H1 (cell line): ENCODE data around the gene PLSCR1. TPM values are rescaled to one million over a fixed set of nuclear protein-coding genes. Genes with fewer than 3 reads are reported as not detected.

ENCODE experiments used
- CTCF ChIA-PET: fragments of 300-600 bp; sonication (Branson Sonifier 250); formaldehyde crosslinking; loops from one replicate; lab custom pipeline; 2021; ENCODE audit not compliant: partially characterized antibody; lab: Charles Lee
- POLR2A ChIA-PET: fragments of 300-600 bp; sonication (Branson Sonifier 250); formaldehyde crosslinking; loops from one replicate; lab custom pipeline; 2021; ENCODE audit warnings: inconsistent platforms; ENCODE audit not compliant: partially characterized antibody; lab: Charles Lee
- DNase-seq, 2 experiments: peaks; one replicate each; pipeline versions ENCODE4 v3.0.0 to v3.0.0-alpha.2; 2010 to 2022; ENCODE audit warnings: low spot score in 2 of 2, low read depth in 1 of 2, mixed read lengths in 1 of 2
- FAIRE-seq: peaks from 2 replicates; lab custom pipeline; 2011; peaks lifted over from hg19 to GRCh38; lab: Jason Lieb, UNC
- H2AFZ ChIP-seq: 2 replicates; pipeline ENCODE4 v1.8.1; 2012; ENCODE audit warnings: low read length, inconsistent platforms
- H2AK5ac ChIP-seq: 2 replicates; pipeline ENCODE4 v1.6.1; 2013; ENCODE audit warnings: low read depth, low read length
- H2BK120ac ChIP-seq: replicated peaks from 2 replicates; pipeline ENCODE3; 2013; ENCODE audit warnings: low read depth, low read length, inconsistent platforms
- H2BK12ac ChIP-seq: 2 replicates; pipeline ENCODE4 v1.6.1; 2013; ENCODE audit warnings: low read depth, low read length
- H2BK15ac ChIP-seq: 2 replicates; pipeline ENCODE4 v1.6.1; 2013; ENCODE audit warnings: low read length
- H2BK20ac ChIP-seq: 2 replicates; pipeline ENCODE4 v1.6.1; 2013; ENCODE audit warnings: low read length
- H2BK5ac ChIP-seq: 2 replicates; pipeline ENCODE4 v1.6.1; 2013; ENCODE audit warnings: low read depth, low read length
- H3K14ac ChIP-seq: 2 replicates; pipeline ENCODE4 v1.6.1; 2013; ENCODE audit warnings: inconsistent platforms; ENCODE audit not compliant: insufficient read length
- H3K18ac ChIP-seq: 2 replicates; pipeline ENCODE4 v1.6.1; 2013; ENCODE audit warnings: low read length; ENCODE audit errors: extremely low read depth
- H3K23ac ChIP-seq: 2 replicates; pipeline ENCODE4 v1.6.1; 2013; ENCODE audit warnings: inconsistent platforms; ENCODE audit not compliant: insufficient read length
- H3K23me2 ChIP-seq: 2 replicates; pipeline ENCODE4 v1.6.1; 2013; ENCODE audit warnings: low read depth, low read length
- H3K27ac ChIP-seq: 2 replicates; pipeline ENCODE4 v1.6.1; 2011; ENCODE audit warnings: low read depth, low read length, inconsistent platforms
- H3K27me3 ChIP-seq, 4 experiments: replicated peaks in 1 of 4; 1 replicate in 1 of 4; 2 replicates in 3 of 4; pipeline versions ENCODE4 v1.6.1 to v1.8.1; 2011 to 2013; ENCODE audit warnings: low read length in 3 of 4, mild to moderate bottlenecking in 3 of 4, inconsistent platforms in 2 of 4, mixed read lengths in 2 of 4, moderate library complexity in 1 of 4; ENCODE audit not compliant: control insufficient read depth in 3 of 4, insufficient read depth in 3 of 4; ENCODE audit errors: extremely low read depth in 1 of 4
- H3K36me3 ChIP-seq, 4 experiments: 2 replicates each; pipeline versions ENCODE4 v1.6.1 to v1.8.1; 2011 to 2013; ENCODE audit warnings: mild to moderate bottlenecking in 4 of 4, low read length in 3 of 4, moderate library complexity in 2 of 4, control low read depth in 1 of 4, inconsistent platforms in 1 of 4; ENCODE audit not compliant: insufficient read depth in 4 of 4, control insufficient read depth in 2 of 4
- H3K4ac ChIP-seq: replicated peaks from 2 replicates; pipeline ENCODE3; 2013; ENCODE audit warnings: low read length, low read depth, mixed read lengths, inconsistent platforms; ENCODE audit not compliant: insufficient read length
- H3K4me1 ChIP-seq, 4 experiments: replicated peaks in 1 of 4; 1 replicate in 1 of 4; 2 replicates in 3 of 4; pipeline versions ENCODE4 v1.6.1 to v1.8.1; 2011 to 2013; ENCODE audit warnings: low read length in 3 of 4, inconsistent platforms in 2 of 4, mixed read lengths in 1 of 4; ENCODE audit not compliant: insufficient read depth in 4 of 4, control insufficient read depth in 3 of 4
- H3K4me2 ChIP-seq, 2 experiments: 2 replicates each; pipeline versions ENCODE4 v1.6.1 to v1.8.1; 2011 to 2013; ENCODE audit warnings: low read depth in 2 of 2, low read length in 2 of 2, control low read depth in 1 of 2, inconsistent platforms in 1 of 2, mild to moderate bottlenecking in 1 of 2; ENCODE audit not compliant: insufficient read depth in 1 of 2
- H3K4me3 ChIP-seq, 4 experiments: fragments of 200-600, 300-600 bp in 1 of 4; sonication (generic), shearing (Covaris generic), sonication (Bioruptor Twin) in 1 of 4; 2 replicates each; pipeline versions ENCODE4 v1.5.1 to v1.8.1; 2011 to 2016; ENCODE audit warnings: low read length in 4 of 4, low read depth in 3 of 4, control low read depth in 2 of 4, inconsistent platforms in 2 of 4, mild to moderate bottlenecking in 2 of 4, mixed read lengths in 1 of 4, moderate library complexity in 1 of 4; ENCODE audit not compliant: insufficient read depth in 2 of 4; ENCODE audit errors: extremely low read depth in 1 of 4
- H3K56ac ChIP-seq: replicated peaks from 2 replicates; pipeline ENCODE3; 2013; ENCODE audit warnings: low read depth, mild to moderate bottlenecking, mixed read lengths, low read length, inconsistent platforms; ENCODE audit not compliant: insufficient read length
- H3K79me1 ChIP-seq: 2 replicates; pipeline ENCODE4 v1.6.1; 2013; ENCODE audit warnings: low read depth, low read length, control low read depth
- H3K79me2 ChIP-seq, 2 experiments: 2 replicates each; pipeline versions ENCODE4 v1.6.1 to v1.8.1; 2012 to 2013; ENCODE audit warnings: low read length in 2 of 2, mild to moderate bottlenecking in 2 of 2, inconsistent platforms in 1 of 2; ENCODE audit not compliant: insufficient read depth in 2 of 2, control insufficient read depth in 1 of 2
- H3K9ac ChIP-seq, 4 experiments: replicated peaks in 1 of 4; 1 replicate in 1 of 4; 2 replicates in 3 of 4; pipeline versions ENCODE4 v1.6.1 to v1.8.1; 2011 to 2013; ENCODE audit warnings: low read depth in 3 of 4, low read length in 3 of 4, control low read depth in 2 of 4, mild to moderate bottlenecking in 2 of 4, moderate library complexity in 2 of 4, inconsistent platforms in 1 of 4; ENCODE audit errors: extremely low read depth in 1 of 4
- H3K9me3 ChIP-seq, 2 experiments: 2 replicates each; pipeline versions ENCODE4 v1.6.1 to v1.8.1; 2012 to 2013; ENCODE audit warnings: mild to moderate bottlenecking in 2 of 2, moderate library complexity in 2 of 2, control low read depth in 1 of 2, inconsistent platforms in 1 of 2, low read depth in 1 of 2, low read length in 1 of 2, mixed read lengths in 1 of 2; ENCODE audit not compliant: insufficient read depth in 2 of 2
- H4K20me1 ChIP-seq, 2 experiments: replicated peaks in 1 of 2; 2 replicates each; pipeline versions ENCODE3 to v1.8.1; 2011 to 2013; ENCODE audit warnings: inconsistent platforms in 2 of 2, low read length in 2 of 2, mild to moderate bottlenecking in 1 of 2; ENCODE audit not compliant: insufficient read depth in 2 of 2, control insufficient read depth in 1 of 2
- H4K5ac ChIP-seq: 2 replicates; pipeline ENCODE4 v1.6.1; 2013; ENCODE audit warnings: low read length, low read depth, mixed read lengths, inconsistent platforms; ENCODE audit not compliant: insufficient read length
- H4K8ac ChIP-seq: 2 replicates; pipeline ENCODE4 v1.8.0; 2013; ENCODE audit warnings: mild to moderate bottlenecking, moderate library complexity, low read length, inconsistent platforms; ENCODE audit not compliant: insufficient read depth; ENCODE audit errors: extremely low read depth
- H4K91ac ChIP-seq: replicated peaks from 2 replicates; pipeline ENCODE3; 2013; ENCODE audit warnings: low read length, mixed read lengths, inconsistent platforms; ENCODE audit not compliant: insufficient read length
- ASH2L ChIP-seq: fragments of 200-600, 300-600 bp; sonication (generic); IDR thresholded peaks from one replicate; pipeline ENCODE4 v1.7.1; 2017; ENCODE audit warnings: low read length
- BRCA1 ChIP-seq: IDR thresholded peaks from 2 replicates; pipeline ENCODE4 v1.6.1; 2012; ENCODE audit warnings: low read depth, low read length, improper control_type of control experiment
- CTBP2 ChIP-seq: IDR thresholded peaks from 2 replicates; pipeline ENCODE4 v1.7.0; 2011; ENCODE audit warnings: borderline replicate concordance, mild to moderate bottlenecking, moderate library complexity, mixed read lengths, low read length; ENCODE audit not compliant: insufficient read depth, insufficient read length
- EP300 ChIP-seq, 2 experiments: IDR thresholded peaks; 1 replicate in 1 of 2; 2 replicates in 1 of 2; pipeline ENCODE4 v1.6.1; 2011 to 2012; ENCODE audit warnings: low read depth in 2 of 2, low read length in 2 of 2, mild to moderate bottlenecking in 2 of 2, borderline replicate concordance in 1 of 2, inconsistent platforms in 1 of 2, moderate library complexity in 1 of 2
- EZH2 ChIP-seq: fragments of 200-600 bp; sonication (generic); IDR thresholded peaks from 2 replicates; pipeline ENCODE4 v1.7.1; 2012; ENCODE audit warnings: low read depth, mild to moderate bottlenecking, moderate library complexity, low read length, inconsistent platforms; ENCODE audit not compliant: severe bottlenecking
- GABPA ChIP-seq: IDR thresholded peaks from 2 replicates; pipeline ENCODE4 v1.6.1; 2011; ENCODE audit warnings: mild to moderate bottlenecking, low read length, moderate library complexity, borderline replicate concordance; ENCODE audit not compliant: insufficient read depth
- HDAC6 ChIP-seq: IDR thresholded peaks from one replicate; pipeline ENCODE4 v1.7.1; 2012; ENCODE audit warnings: low read depth, mild to moderate bottlenecking, inconsistent platforms, low read length, moderate library complexity
- NANOG ChIP-seq: IDR thresholded peaks from 2 replicates; pipeline ENCODE4 v1.6.1; 2011; ENCODE audit warnings: low read length, low read depth, mild to moderate bottlenecking, inconsistent platforms; ENCODE audit not compliant: insufficient read depth, poor library complexity, severe bottlenecking
- POLR2AphosphoS5 ChIP-seq: IDR thresholded peaks from 2 replicates; pipeline ENCODE4 v1.6.1; 2011; ENCODE audit warnings: low read depth, low read length
- POU5F1 ChIP-seq: IDR thresholded peaks from 2 replicates; pipeline ENCODE4 v1.6.1; 2011; ENCODE audit warnings: low read depth, mild to moderate bottlenecking, low read length, moderate library complexity
- SIRT6 ChIP-seq: IDR thresholded peaks from one replicate; pipeline ENCODE4 v1.7.1; 2012; ENCODE audit warnings: low read length, inconsistent platforms
- SP2 ChIP-seq: IDR thresholded peaks from 2 replicates; pipeline ENCODE4 v1.6.1; 2012; ENCODE audit warnings: mild to moderate bottlenecking, low read length, inconsistent platforms
- TEAD4 ChIP-seq: IDR thresholded peaks from 2 replicates; pipeline ENCODE4 v1.6.1; 2012; ENCODE audit warnings: low read depth, low read length, inconsistent platforms, mixed read lengths
- WGBS, 2 experiments: shearing (Covaris generic) in 1 of 2; methylation state at CpG; one replicate each; pipeline versions ENCODE4 v1.1.6 to v1.1.7; 2013 to 2015; ENCODE audit warnings: low lambda C conversion rate in 2 of 2, mixed read lengths in 2 of 2, inconsistent platforms in 1 of 2, low coverage in 1 of 2, missing lambda C conversion rate in 1 of 2; ENCODE audit not compliant: insufficient replicate concordance in 2 of 2, insufficient coverage in 1 of 2, insufficient read length in 1 of 2; ENCODE audit errors: extremely low coverage in 1 of 2, missing lambda C conversion rate in 1 of 2; 5-methylcytosine and 5-hydroxymethylcytosine counted together
- polyA plus RNA-seq, 7 experiments: library from polyadenylated mRNA; depleted of rRNA in 3 of 7; stranded (reverse) in 5 of 7; unstranded in 2 of 7; fragments of >200 nt in 5 of 7; fragments of 200-250 nt in 2 of 7; gene quantifications; 1 replicate in 5 of 7; 2 replicates in 1 of 7; 4 replicates in 1 of 7; pipeline versions ENCODE4 v1.2.1 to v1.2.3, GENCODE V29; 2011 to 2013; ENCODE audit warnings: missing spikeins in 2 of 7, mixed read lengths in 2 of 7
- total RNA-seq: library from RNA; stranded (reverse); fragmentation: NEBNext Ultra II Directional; extraction: Animal tissue kit (Norgen Biotek cat#: 25700); gene quantifications from 2 replicates; pipeline ENCODE4 v1.2.1, GENCODE V29; 2021
- TF ChIP-seq, protein P1 (sequence below): IDR thresholded peaks from 2 replicates; pipeline ENCODE4 v1.6.1; 2011; ENCODE audit warnings: low read length, improper control_type of control experiment

PLSCR1 gene
- total and polyA plus RNA-seq, 2 of the 8 experiments (the other 6 are each of a cell fraction or from before 2014, with no cell fraction given): 32.2 to 48.5 TPM

DNA sequence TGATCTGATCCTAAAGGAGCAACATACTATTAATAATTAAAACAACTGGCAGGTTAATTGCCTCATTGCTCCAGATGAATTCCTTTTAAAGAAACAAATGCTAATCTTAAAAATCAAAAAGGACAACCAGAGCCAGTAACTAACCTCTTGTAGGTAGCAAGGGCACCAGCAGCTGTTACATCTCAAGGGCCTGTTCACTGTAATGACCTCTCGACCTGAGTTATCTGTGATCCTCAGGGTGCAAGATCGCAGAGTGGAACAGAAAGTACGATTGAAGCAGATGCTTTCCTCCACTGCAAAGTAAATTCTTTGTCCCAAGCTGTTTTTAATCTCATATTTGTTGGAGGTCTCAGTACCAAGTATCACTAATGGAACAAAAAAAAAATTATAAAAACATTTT lies 49.4 kb upstream of the PLSCR1 start:
- no peak overlapping the region for H3K14ac ChIP-seq
- H3K36me3 ChIP-seq: no peaks in the 10 kb centered on the region
- H3K56ac ChIP-seq: no peak overlapping the region
- H2BK20ac ChIP-seq: no peak overlapping the region
- H4K20me1 ChIP-seq: no peaks in the 10 kb centered on the region
- H4K8ac ChIP-seq: no peak overlapping the region
- 89% methylated on average over 3 of the region's 3 CpGs; no CpG with 5 or more reads in 1 of the 2 experiments for WGBS, 2 experiments
- no peak overlapping the region for H2BK5ac ChIP-seq
- H3K23me2 ChIP-seq: no peaks in the 10 kb centered on the region
- H2BK15ac ChIP-seq: no peak overlapping the region
- no peaks in the 10 kb centered on the region for H3K79me2 ChIP-seq
- H3K4me2 ChIP-seq: no peak overlapping the region
- no peak overlapping the region for H3K27ac ChIP-seq
- ChIA-PET CTCF (interaction anchor here (0.7 to 2.6 kb wide), 12 partner anchors 9 to 529 kb away, joined by 3 to 14 read pairs (median 6); no protein-coding TSS in a partner anchor), POLR2A (no interaction called here)
- no peak overlapping the region for H3K4me3 ChIP-seq
- H2BK12ac ChIP-seq: no peak overlapping the region
- H2AK5ac ChIP-seq: no peak overlapping the region
- DNase-seq: no peak
- no peak overlapping the region for H2AFZ ChIP-seq
- H2BK120ac ChIP-seq: no peak overlapping the region
- no peak overlapping the region for H3K9ac ChIP-seq
- no peaks in the 10 kb centered on the region for H3K9me3 ChIP-seq
- no peak for FAIRE-seq
- no peak overlapping the region for H3K18ac ChIP-seq
- H4K91ac ChIP-seq: no peak overlapping the region
- no peaks in the 10 kb centered on the region for H3K27me3 ChIP-seq
- H3K23ac ChIP-seq: no peak overlapping the region
- no peak overlapping the region for H3K4ac ChIP-seq
- H3K4me1 ChIP-seq: no peaks in the 10 kb centered on the region
- no peak overlapping the region for H4K5ac ChIP-seq
- no peaks in the 10 kb centered on the region for H3K79me1 ChIP-seq
- no peak for TF ChIP-seq ASH2L
- TF ChIP-seq SIRT6: no peak
- TF ChIP-seq GABPA: no peak
- no peak for TF ChIP-seq CTBP2
- TF ChIP-seq TEAD4: no peak
- no peak for TF ChIP-seq BRCA1
- TF ChIP-seq EP300 (IDR thresholded peaks at IDR 0.05; ENCODE audit: borderline replicate concordance in 1 of 2, low read depth in 2 of 2, low read length in 2 of 2): no peak
- no peak for TF ChIP-seq NANOG
- no peak for TF ChIP-seq POU5F1
- no peak for TF ChIP-seq POLR2AphosphoS5
- no peak for TF ChIP-seq SP2
- TF ChIP-seq, protein P1, sequence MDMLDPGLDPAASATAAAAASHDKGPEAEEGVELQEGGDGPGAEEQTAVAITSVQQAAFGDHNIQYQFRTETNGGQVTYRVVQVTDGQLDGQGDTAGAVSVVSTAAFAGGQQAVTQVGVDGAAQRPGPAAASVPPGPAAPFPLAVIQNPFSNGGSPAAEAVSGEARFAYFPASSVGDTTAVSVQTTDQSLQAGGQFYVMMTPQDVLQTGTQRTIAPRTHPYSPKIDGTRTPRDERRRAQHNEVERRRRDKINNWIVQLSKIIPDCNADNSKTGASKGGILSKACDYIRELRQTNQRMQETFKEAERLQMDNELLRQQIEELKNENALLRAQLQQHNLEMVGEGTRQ: no peak
- no peak for TF ChIP-seq HDAC6
- no peak for TF ChIP-seq EZH2
